ENCODE results near the gene SEZ6L. TPM values are rescaled to one million over a fixed set of nuclear protein-coding genes. Genes with fewer than 3 reads are reported as not detected.

Gene SEZ6L
- total and polyA plus RNA-seq, 10 of the 15 experiments (the other 5 are each of a cell fraction or from before 2014, with no cell fraction given): not detected

- in situ Hi-C loops (cut with MboI): no loop called here
- Histone ChIP-seq H3K79me2 (ENCODE audit: control insufficient read depth, insufficient read depth, low read length) (no peaks in the 10 kb centered on the region), H2AFZ (ENCODE audit: control insufficient read depth, low read depth, low read length) (no peak overlapping the region), H3K4me2 (ENCODE audit: control insufficient read depth, insufficient read depth) (no peak overlapping the region), H3K4me3 (no peak overlapping the region), H4K20me1 (ENCODE audit: control insufficient read depth, insufficient read depth) (no peaks in the 10 kb centered on the region), H3K27ac (ENCODE audit: control insufficient read depth, insufficient read depth) (no peak overlapping the region), H3K27me3 (replicated peaks in 1 of 2; ENCODE audit: control insufficient read depth in 2 of 2, insufficient read depth in 2 of 2, low read length in 1 of 2) (peaks cover 3 to 9% of the 10 kb centered on the region in 2 experiments), H3K36me3 (ENCODE audit: control insufficient read depth in 2 of 2, insufficient read depth in 2 of 2, low read length in 1 of 2) (no peaks in the 10 kb centered on the region), H3K9me3 (replicated peaks; ENCODE audit: control insufficient read depth, insufficient read depth, low read length) (no peaks in the 10 kb centered on the region; the same call in 2 of the 3 replicates), H3K4me1 (ENCODE audit: control insufficient read depth, insufficient read depth, low read length) (no peaks in the 10 kb centered on the region), H3K9ac (ENCODE audit: control insufficient read depth, insufficient read depth, low read length) (no peak overlapping the region)
- no peak for TF ChIP-seq HCFC1 (IDR thresholded peaks at IDR 0.05; ENCODE audit: low read length)
- TF ChIP-seq IRF3 (IDR thresholded peaks at IDR 0.05): no peak
- no peak for TF ChIP-seq PKNOX1 (IDR thresholded peaks at IDR 0.05)
- TF ChIP-seq SUPT20H (IDR thresholded peaks at IDR 0.05; ENCODE audit: borderline replicate concordance, control insufficient read depth, low read depth, low read length): no peak
- TF ChIP-seq RAD21 (IDR thresholded peaks at IDR 0.05; ENCODE audit: insufficient read depth, low read depth, low read length): no peak
- no peak for TF ChIP-seq GABPA (IDR thresholded peaks at IDR 0.05; ENCODE audit: low read depth)
- TF ChIP-seq SRF (IDR thresholded peaks at IDR 0.05; ENCODE audit: low read depth in 2 of 2, low read length in 2 of 2): no peak
- TF ChIP-seq JUNB (IDR thresholded peaks at IDR 0.05): no peak
- no peak for TF ChIP-seq CBX5 (IDR thresholded peaks at IDR 0.05; ENCODE audit: low read depth)
- no peak for TF ChIP-seq RELB (IDR thresholded peaks at IDR 0.05; ENCODE audit: low read depth)
- no peak for TF ChIP-seq SP1 (IDR thresholded peaks at IDR 0.05; ENCODE audit: low read depth, low read length)
- TF ChIP-seq CEBPB (IDR thresholded peaks at IDR 0.05; ENCODE audit: borderline replicate concordance in 1 of 2, low read depth in 2 of 2, low read length in 2 of 2): no peak
- TF ChIP-seq PAX5 (IDR thresholded peaks at IDR 0.05; ENCODE audit: borderline replicate concordance, low read depth, low read length): no peak
- ChIA-PET POLR2A (interaction anchor here (0.6 kb wide), 1 partner anchor 66 kb away, joined by 3 read pairs; no protein-coding TSS in a partner anchor), SMC1A (ENCODE audit: uncharacterized antibody, unreplicated experiment) (interaction anchor here (0.8 to 1.8 kb wide), 4 partner anchors 13 to 85 kb away, joined by 3 to 4 read pairs (median 3); no protein-coding TSS in a partner anchor), RAD21 (ENCODE audit: unreplicated experiment) (no interaction called here), CTCF (interaction anchor here (0.6 to 2.2 kb wide), 6 partner anchors 10 to 1145 kb away, joined by 3 to 11 read pairs (median 4); no protein-coding TSS in a partner anchor)
- DNase-seq (ENCODE audit: low read depth, low spot score) (no peak), ATAC-seq (no peak), FAIRE-seq (no peak)
- WGBS (ENCODE audit: insufficient coverage, insufficient replicate concordance, low lambda C conversion rate, missing lambda C conversion rate): 13% methylated on average over 15 of the region's 15 CpGs
- BruUV-seq (replicated peaks): no TSS peak
- intact Hi-C loops (cut with micrococcal nuclease; ENCODE audit: unreplicated experiment): no loop called here
Observed at GRCh38 chr22:26377170-26377830, 208.0 kb downstream of the SEZ6L start.
